H1 (cell line): ENCODE measurements around the gene TTLL7. TPM values are rescaled to one million over a fixed set of nuclear protein-coding genes. Genes with fewer than 3 reads are reported as not detected.

ENCODE experiments used
- GTF2F1 ChIP-seq: IDR thresholded peaks from 2 replicates; pipeline ENCODE4 v1.6.1; 2012; ENCODE audit warnings: low read depth, low read length, improper control_type of control experiment, borderline replicate concordance
- HDAC2 ChIP-seq, 2 experiments: fragments of 300-600 bp in 1 of 2; sonication (generic) in 1 of 2; IDR thresholded peaks; 2 replicates each; pipeline ENCODE4 v1.6.1; 2011 to 2012; ENCODE audit warnings: low read depth in 2 of 2, low read length in 2 of 2, mild to moderate bottlenecking in 2 of 2, moderate library complexity in 2 of 2, borderline replicate concordance in 1 of 2, inconsistent platforms in 1 of 2
- TCF12 ChIP-seq: IDR thresholded peaks from 2 replicates; pipeline ENCODE4 v1.6.1; 2011; ENCODE audit warnings: low read depth, mild to moderate bottlenecking, low read length
- USF2 ChIP-seq: IDR thresholded peaks from 2 replicates; pipeline ENCODE4 v1.6.1; 2011; ENCODE audit warnings: low read length, improper control_type of control experiment
- polyA plus RNA-seq, 7 experiments: library from polyadenylated mRNA; depleted of rRNA in 3 of 7; stranded (reverse) in 5 of 7; unstranded in 2 of 7; fragments of >200 nt in 5 of 7; fragments of 200-250 nt in 2 of 7; gene quantifications; 1 replicate in 5 of 7; 2 replicates in 1 of 7; 4 replicates in 1 of 7; pipeline versions ENCODE4 v1.2.1 to v1.2.3, GENCODE V29; 2011 to 2013; ENCODE audit warnings: missing spikeins in 2 of 7, mixed read lengths in 2 of 7
- total RNA-seq: library from RNA; stranded (reverse); fragmentation: NEBNext Ultra II Directional; extraction: Animal tissue kit (Norgen Biotek cat#: 25700); gene quantifications from 2 replicates; pipeline ENCODE4 v1.2.1, GENCODE V29; 2021

TTLL7 gene
- total and polyA plus RNA-seq, 2 of the 8 experiments (the other 6 are each of a cell fraction or from before 2014, with no cell fraction given), result 1.9 to 7.9 TPM

- TF ChIP-seq HDAC2 (IDR thresholded peaks at IDR 0.05; ENCODE audit: borderline replicate concordance in 1 of 2, low read depth in 2 of 2, low read length in 2 of 2) (no peak), TCF12 (no peak), GTF2F1 (no peak), USF2 (no peak)
Observed at GRCh38 chr1:83900524-83900923, 98.4 kb downstream of the TTLL7 start (continued).
